Parathyroid adenoma (tissue), 2 donors: Measurements from ENCODE around the gene ZDHHC14.

ENCODE experiments used
- H2AFZ ChIP-seq: fragments of 300-600 bp; sonication (generic); one replicate; pipeline ENCODE4 v1.7.0; 2017; ENCODE audit warnings: antibody characterized with exemption, mild to moderate bottlenecking
- H3K27ac ChIP-seq: fragments of 300-600 bp; sonication (generic); one replicate; pipeline ENCODE4 v1.7.0; 2017
- H3K27me3 ChIP-seq: fragments of 300-600 bp; sonication (generic); one replicate; pipeline ENCODE4 v1.7.0; 2017; ENCODE audit warnings: low read length; ENCODE audit not compliant: control insufficient read depth, insufficient read depth
- H3K36me3 ChIP-seq: fragments of 300-600 bp; sonication (generic); one replicate; pipeline ENCODE4 v1.7.0; 2017; ENCODE audit warnings: low read length; ENCODE audit not compliant: control insufficient read depth, insufficient read depth
- H3K4me1 ChIP-seq: fragments of 300-600 bp; sonication (generic); one replicate; pipeline ENCODE4 v1.7.0; 2017; ENCODE audit warnings: control low read depth
- H3K4me2 ChIP-seq: fragments of 300-600 bp; sonication (generic); one replicate; pipeline ENCODE4 v1.7.0; 2017; ENCODE audit warnings: low read length
- H3K4me3 ChIP-seq: fragments of 300-600 bp; sonication (generic); one replicate; pipeline ENCODE4 v1.7.0; 2017; ENCODE audit warnings: low read depth, low read length
- H3K79me2 ChIP-seq: fragments of 300-600 bp; sonication (generic); one replicate; pipeline ENCODE4 v1.7.0; 2017; ENCODE audit warnings: control low read depth
- H3K9ac ChIP-seq: fragments of 300-600 bp; sonication (generic); one replicate; pipeline ENCODE4 v1.7.0; 2017; ENCODE audit warnings: mild to moderate bottlenecking
- H3K9me3 ChIP-seq: fragments of 300-600 bp; sonication (generic); one replicate; pipeline ENCODE4 v1.7.0; 2017; ENCODE audit warnings: low read length; ENCODE audit not compliant: control insufficient read depth
- TF ChIP-seq, protein P1 (sequence below): fragments of 300-600 bp; sonication (generic); IDR thresholded peaks from one replicate; pipeline ENCODE4 v1.7.0; 2017; ENCODE audit warnings: antibody characterized with exemption, mild to moderate bottlenecking
- donor health status: primary hyperparathyroidism.

The ZDHHC14 gene

DNA sequence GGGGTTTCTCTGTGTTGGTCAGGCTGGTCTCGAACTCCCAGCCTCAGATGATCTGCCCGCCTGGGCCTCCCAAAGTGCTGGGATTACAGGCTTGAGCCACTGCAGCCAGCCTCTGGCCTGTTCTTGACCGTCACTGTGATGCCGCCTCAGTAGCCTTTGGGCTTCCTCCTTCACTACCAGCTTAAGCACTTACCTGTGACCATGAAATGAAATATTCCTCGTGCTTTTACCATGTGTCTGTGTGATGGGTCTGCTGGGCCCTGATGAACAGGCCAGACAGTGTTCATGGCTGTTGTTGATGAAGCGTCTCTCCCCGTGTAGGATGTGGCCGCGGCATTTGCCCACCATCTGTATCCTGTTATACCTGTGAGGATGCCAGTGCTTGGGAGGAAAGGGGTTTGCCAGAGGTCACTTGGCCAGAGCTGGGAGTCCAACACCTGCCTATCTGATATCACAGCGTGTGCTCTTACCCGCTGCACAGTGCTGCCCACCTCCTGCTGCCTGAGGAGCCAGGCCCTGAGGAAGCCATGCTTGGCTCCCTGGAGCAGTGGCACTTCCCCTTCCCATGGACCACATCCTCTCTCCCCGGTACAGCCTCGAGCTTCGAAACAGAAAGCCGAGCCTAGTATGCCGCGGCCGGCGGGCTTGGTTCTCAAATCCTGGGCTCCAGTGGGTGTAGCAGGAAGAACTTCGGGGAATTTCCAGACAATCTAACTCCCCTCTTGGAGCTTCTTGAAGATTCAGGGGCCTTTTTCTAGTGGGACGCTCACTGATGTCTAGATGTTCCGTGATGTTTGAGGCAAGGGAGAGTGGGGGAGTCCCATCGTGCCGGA lies 167.9 kb downstream of the ZDHHC14 start:
- Histone ChIP-seq H3K27ac (no peak overlapping the region), H3K36me3 (no peaks in the 10 kb centered on the region), H3K27me3 (no peaks in the 10 kb centered on the region), H3K4me3 (no peak overlapping the region), H2AFZ (no peak overlapping the region), H3K9me3 (no peaks in the 10 kb centered on the region), H3K4me1 (no peaks in the 10 kb centered on the region), H3K79me2 (peaks cover 3% of the 10 kb centered on the region), H3K4me2 (no peak overlapping the region), H3K9ac (no peak overlapping the region)
- TF ChIP-seq, protein P1, sequence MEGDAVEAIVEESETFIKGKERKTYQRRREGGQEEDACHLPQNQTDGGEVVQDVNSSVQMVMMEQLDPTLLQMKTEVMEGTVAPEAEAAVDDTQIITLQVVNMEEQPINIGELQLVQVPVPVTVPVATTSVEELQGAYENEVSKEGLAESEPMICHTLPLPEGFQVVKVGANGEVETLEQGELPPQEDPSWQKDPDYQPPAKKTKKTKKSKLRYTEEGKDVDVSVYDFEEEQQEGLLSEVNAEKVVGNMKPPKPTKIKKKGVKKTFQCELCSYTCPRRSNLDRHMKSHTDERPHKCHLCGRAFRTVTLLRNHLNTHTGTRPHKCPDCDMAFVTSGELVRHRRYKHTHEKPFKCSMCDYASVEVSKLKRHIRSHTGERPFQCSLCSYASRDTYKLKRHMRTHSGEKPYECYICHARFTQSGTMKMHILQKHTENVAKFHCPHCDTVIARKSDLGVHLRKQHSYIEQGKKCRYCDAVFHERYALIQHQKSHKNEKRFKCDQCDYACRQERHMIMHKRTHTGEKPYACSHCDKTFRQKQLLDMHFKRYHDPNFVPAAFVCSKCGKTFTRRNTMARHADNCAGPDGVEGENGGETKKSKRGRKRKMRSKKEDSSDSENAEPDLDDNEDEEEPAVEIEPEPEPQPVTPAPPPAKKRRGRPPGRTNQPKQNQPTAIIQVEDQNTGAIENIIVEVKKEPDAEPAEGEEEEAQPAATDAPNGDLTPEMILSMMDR, result no peak

GRCh38 chr6:157549468-157549745 lies 168.4 kb downstream of the ZDHHC14 start:
- H3K79me2 ChIP-seq, result peaks cover 3% of the 10 kb centered on the region
- no peak overlapping the region for H3K27ac ChIP-seq
- no peak overlapping the region for H3K4me2 ChIP-seq
- no peaks in the 10 kb centered on the region for H3K27me3 ChIP-seq
- H3K9me3 ChIP-seq, result no peaks in the 10 kb centered on the region
- H2AFZ ChIP-seq, result no peak overlapping the region
- H3K36me3 ChIP-seq, result no peaks in the 10 kb centered on the region
- no peaks in the 10 kb centered on the region for H3K4me1 ChIP-seq
- H3K4me3 ChIP-seq, result no peak overlapping the region
- H3K9ac ChIP-seq, result no peak overlapping the region
- TF ChIP-seq, protein P1, result no peak

DNA sequence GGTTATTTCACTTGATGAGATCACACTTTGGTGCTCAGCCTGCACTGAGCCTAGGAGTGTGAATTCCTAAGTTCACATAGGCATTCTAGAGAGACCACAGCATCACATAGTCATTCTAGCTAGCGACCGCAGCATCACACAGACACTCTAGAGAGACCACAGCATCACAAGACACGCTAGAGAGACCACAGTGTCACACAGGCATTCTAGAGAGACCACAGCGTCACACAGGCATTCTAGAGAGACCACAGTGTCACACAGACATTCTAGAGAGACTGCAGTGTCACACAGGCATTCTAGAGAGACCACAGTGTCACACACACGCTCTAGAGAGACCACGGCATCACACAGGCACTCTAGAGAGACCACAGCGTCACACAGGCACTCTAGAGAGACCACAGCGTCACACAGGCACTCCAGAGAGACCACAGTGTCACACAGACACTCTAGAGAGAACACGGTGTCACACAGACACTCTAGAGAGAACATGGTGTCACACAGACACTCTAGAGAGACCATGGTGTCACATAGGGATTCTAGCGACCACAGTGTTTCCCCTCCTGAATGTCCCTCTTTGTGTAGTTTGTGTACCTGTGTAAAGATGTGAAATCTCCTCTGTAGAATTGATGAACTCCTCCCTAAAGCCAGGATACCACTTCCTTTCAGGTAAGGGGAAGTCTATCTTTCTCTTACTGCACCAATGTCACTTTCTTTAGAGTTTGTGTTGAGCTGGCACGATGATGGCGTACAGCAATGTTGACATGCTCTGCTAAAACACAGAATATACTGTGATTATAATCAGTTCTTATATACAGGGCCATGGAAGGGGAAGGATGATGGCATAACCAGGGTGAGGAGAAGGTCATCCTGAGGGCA lies 169.4 kb downstream of the ZDHHC14 start:
- H3K9me3 ChIP-seq, result no peaks in the 10 kb centered on the region
- TF ChIP-seq, protein P1, result no peak
- H3K36me3 ChIP-seq, result no peaks in the 10 kb centered on the region
- no peak overlapping the region for H3K9ac ChIP-seq
- no peak overlapping the region for H3K27ac ChIP-seq
- H2AFZ ChIP-seq, result no peak overlapping the region
- no peaks in the 10 kb centered on the region for H3K27me3 ChIP-seq
- no peak overlapping the region for H3K4me3 ChIP-seq
- H3K79me2 ChIP-seq, result peaks cover 3% of the 10 kb centered on the region
- no peaks in the 10 kb centered on the region for H3K4me1 ChIP-seq
- no peak overlapping the region for H3K4me2 ChIP-seq

DNA sequence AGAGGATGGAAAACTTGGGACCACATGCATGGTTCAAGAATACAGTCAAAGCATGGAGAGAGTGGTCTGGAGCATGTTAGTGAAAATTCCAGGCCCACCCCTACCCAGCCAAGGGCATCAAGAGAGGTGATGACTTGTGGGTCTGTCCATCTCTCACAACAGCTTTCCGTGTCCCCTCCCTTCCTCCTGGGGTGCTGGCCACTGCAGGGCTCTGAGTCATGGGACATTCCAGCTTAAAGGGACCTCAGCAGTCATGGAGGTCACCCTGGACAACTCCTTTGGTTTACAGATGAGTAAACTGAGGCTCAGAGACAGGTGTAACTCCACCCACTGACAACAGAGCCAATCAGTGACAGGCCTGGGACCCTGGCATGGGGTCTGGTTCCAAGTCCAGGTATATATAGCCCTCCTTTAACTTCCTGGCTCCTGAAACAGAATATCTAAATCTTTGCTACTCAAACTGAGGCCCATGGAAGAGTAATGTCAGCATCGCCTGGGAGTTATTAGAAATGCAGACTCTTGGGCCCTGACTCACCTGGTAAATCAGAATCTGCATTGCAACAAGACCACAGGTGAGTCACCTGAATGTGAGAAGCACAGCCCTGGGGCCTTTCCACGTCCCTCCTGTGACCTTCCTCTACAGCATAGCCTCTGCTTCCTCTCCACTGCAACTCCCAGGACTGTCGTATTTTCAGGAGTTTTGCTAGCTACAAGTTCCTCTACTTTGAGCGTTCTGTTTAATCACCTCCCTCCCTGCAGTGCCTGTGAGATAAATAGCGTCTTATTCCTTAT lies 170.2 kb downstream of the ZDHHC14 start:
- Histone ChIP-seq H3K27me3 (no peaks in the 10 kb centered on the region), H3K4me2 (no peak overlapping the region), H3K9ac (no peak overlapping the region), H3K4me3 (no peak overlapping the region), H3K79me2 (peaks cover 3% of the 10 kb centered on the region), H3K9me3 (no peaks in the 10 kb centered on the region), H2AFZ (no peak overlapping the region), H3K36me3 (no peaks in the 10 kb centered on the region), H3K27ac (no peak overlapping the region), H3K4me1 (no peaks in the 10 kb centered on the region)
- TF ChIP-seq, protein P1, result no peak
